GM23338 (cell line): ENCODE results near the gene TPST1. TPM values are rescaled to one million over a fixed set of nuclear protein-coding genes. Genes with fewer than 3 reads are reported as not detected.

Experiments used
- ATAC-seq: fragments of 200-7000 bp; cut with Tn5 transposase; 3 replicates; pipeline ENCODE4 v1.9.1; 2020
- DNase-seq: peaks from one replicate; pipeline ENCODE4 v3.0.0-alpha.2; 2015; ENCODE audit warnings: low spot score
- H2AFZ ChIP-seq: fragments of 200-600 bp; sonication (generic); 2 replicates; pipeline ENCODE4 v1.8.0; 2016; ENCODE audit warnings: antibody characterized with exemption, mild to moderate bottlenecking, moderate library complexity
- H3F3A ChIP-seq: fragments of 200-600 bp; sonication (generic); replicated peaks from 2 replicates; pipeline ENCODE4 v1.8.0; 2017; ENCODE audit warnings: antibody characterized with exemption, mixed run types, low read depth
- H3K27ac ChIP-seq: fragments of 200-600 bp; sonication (generic); 2 replicates; pipeline ENCODE4 v1.6.1; 2016; ENCODE audit warnings: low read depth
- H3K27me3 ChIP-seq: fragments of 200-600 bp; sonication (generic); 2 replicates; pipeline ENCODE4 v1.8.0; 2016; ENCODE audit warnings: mild to moderate bottlenecking, mixed run types, moderate library complexity; ENCODE audit not compliant: insufficient read depth
- H3K36me3 ChIP-seq: fragments of 200-600 bp; sonication (generic); 2 replicates; pipeline ENCODE4 v1.8.0; 2016; ENCODE audit warnings: mild to moderate bottlenecking; ENCODE audit not compliant: insufficient read depth
- H3K4me1 ChIP-seq: fragments of 200-600 bp; sonication (generic); 2 replicates; pipeline ENCODE4 v1.8.0; 2016; ENCODE audit warnings: mild to moderate bottlenecking, moderate library complexity; ENCODE audit not compliant: insufficient read depth
- H3K4me2 ChIP-seq: fragments of 200-600 bp; sonication (generic); 2 replicates; pipeline ENCODE4 v1.7.1; 2017; ENCODE audit warnings: mixed run types
- H3K4me3 ChIP-seq: fragments of 200-600 bp; sonication (generic); 2 replicates; pipeline ENCODE4 v1.6.1; 2016; ENCODE audit warnings: mixed run types
- H3K79me2 ChIP-seq: fragments of 200-600 bp; sonication (generic); replicated peaks from 2 replicates; pipeline ENCODE4 v1.8.0; 2017; ENCODE audit warnings: mild to moderate bottlenecking; ENCODE audit not compliant: insufficient read depth
- H3K9me2 ChIP-seq: fragments of 200-600 bp; sonication (generic); 2 replicates; pipeline ENCODE4 v1.8.0; 2017; ENCODE audit not compliant: insufficient read depth
- H4K20me1 ChIP-seq: fragments of 200-600 bp; sonication (generic); replicated peaks from 2 replicates; pipeline ENCODE4 v1.8.0; 2017; ENCODE audit warnings: mild to moderate bottlenecking; ENCODE audit not compliant: insufficient read depth
- H3K27ac Mint-ChIP-seq: 2 replicates; pipeline ENCODE4 v1.8.0; 2020; ENCODE audit warnings: inconsistent platforms, mild to moderate bottlenecking, moderate library complexity, mixed read lengths
- H3K27me3 Mint-ChIP-seq: 3 replicates; pipeline ENCODE4 v1.8.0; 2022; ENCODE audit warnings: low read depth, mild to moderate bottlenecking, moderate library complexity, mixed read lengths, inconsistent platforms; ENCODE audit not compliant: insufficient read depth, poor library complexity
- H3K36me3 Mint-ChIP-seq: 3 replicates; pipeline ENCODE4 v1.8.0; 2021; ENCODE audit warnings: low read depth, mild to moderate bottlenecking, inconsistent platforms, moderate library complexity, mixed read lengths
- H3K4me1 Mint-ChIP-seq: 3 replicates; pipeline ENCODE4 v1.8.0; 2020; ENCODE audit warnings: mild to moderate bottlenecking, inconsistent platforms, mixed read lengths
- H3K4me3 Mint-ChIP-seq: 3 replicates; pipeline ENCODE4 v1.8.0; 2021; ENCODE audit warnings: moderate library complexity, mild to moderate bottlenecking, inconsistent platforms, mixed read lengths
- H3K9me3 Mint-ChIP-seq: 3 replicates; pipeline ENCODE4 v1.8.0; 2020; ENCODE audit warnings: moderate library complexity, mild to moderate bottlenecking, inconsistent platforms, mixed read lengths
- CREB1 ChIP-seq: fragments of 250-450 bp; sonication (Bioruptor Pico); IDR thresholded peaks from 2 replicates; pipeline ENCODE4 v1.5.0; 2020; ENCODE audit warnings: low read depth, mild to moderate bottlenecking, moderate library complexity
- EZH2 ChIP-seq: fragments of 200-600 bp; sonication (generic); IDR thresholded peaks from one replicate; pipeline ENCODE4 v1.8.0; 2017; ENCODE audit warnings: antibody characterized with exemption, mild to moderate bottlenecking, low read depth; ENCODE audit not compliant: unreplicated experiment
- EZH2phosphoT487 ChIP-seq: fragments of 200-600 bp; sonication (generic); IDR thresholded peaks from one replicate; pipeline ENCODE4 v1.8.1; 2018; ENCODE audit warnings: antibody characterized with exemption; ENCODE audit not compliant: unreplicated experiment
- JUNB ChIP-seq: IDR thresholded peaks from one replicate; pipeline ENCODE4 v1.6.1; 2016; ENCODE audit warnings: antibody characterized with exemption; ENCODE audit not compliant: unreplicated experiment
- NANOG ChIP-seq: IDR thresholded peaks from 2 replicates; pipeline ENCODE4 v1.6.1; 2016; ENCODE audit warnings: antibody characterized with exemption, borderline replicate concordance
- POLR2AphosphoS5 ChIP-seq: IDR thresholded peaks from 2 replicates; pipeline ENCODE4 v1.6.1; 2016; ENCODE audit warnings: antibody characterized with exemption, low read depth
- STAT1 ChIP-seq: IDR thresholded peaks from one replicate; pipeline ENCODE4 v1.6.1; 2016; ENCODE audit warnings: antibody characterized with exemption; ENCODE audit not compliant: unreplicated experiment
- ZNF114 ChIP-seq: fragments of 250-450 bp; sonication (Bioruptor Pico); IDR thresholded peaks from 2 replicates; pipeline ENCODE4 v1.5.0; 2020; ENCODE audit warnings: mild to moderate bottlenecking, moderate library complexity
- ZNF331 ChIP-seq: fragments of 250-450 bp; sonication (Bioruptor Pico); IDR thresholded peaks from 2 replicates; pipeline ENCODE4 v1.5.0; 2020; ENCODE audit warnings: low read depth, mild to moderate bottlenecking, moderate library complexity
- polyA plus RNA-seq: library from polyadenylated mRNA; unstranded; fragments of >200 nt; fragmentation: Nextera tagmentation; extraction: Ambion mirVana; gene quantifications from 2 replicates; pipeline ENCODE4 v1.2.1, GENCODE V29; 2016
- total RNA-seq: library from RNA; depleted of rRNA; stranded (reverse); fragments of >200 nt; shearing (Covaris generic); gene quantifications from 2 replicates; pipeline ENCODE4 v1.2.3, GENCODE V29; 2014
- TF ChIP-seq, protein P1 (sequence below): IDR thresholded peaks from one replicate; pipeline ENCODE4 v1.6.1; 2018; ENCODE audit warnings: antibody characterized with exemption; ENCODE audit not compliant: unreplicated experiment
- TF ChIP-seq, protein P2 (sequence below): IDR thresholded peaks from 2 replicates; pipeline ENCODE4 v1.6.1; 2016; ENCODE audit warnings: antibody characterized with exemption
- TF ChIP-seq, protein P3 (sequence below), 2 experiments: fragments of 200-600 bp in 1 of 2; sonication (generic) in 1 of 2; conservative IDR thresholded peaks; 2 replicates each; pipeline versions ENCODE4 v1.5.1 to v1.6.1; 2016 to 2017; ENCODE audit warnings: antibody characterized with exemption in 2 of 2, low read depth in 2 of 2, mild to moderate bottlenecking in 2 of 2, moderate library complexity in 1 of 2
- TF ChIP-seq, protein P4 (sequence below): fragments of 250-450 bp; sonication (Bioruptor Pico); IDR thresholded peaks from 2 replicates; pipeline ENCODE4 v1.5.0; 2020; ENCODE audit warnings: mild to moderate bottlenecking, moderate library complexity

TPST1 gene
- total and polyA plus RNA-seq, 2 experiments from 2014 or later = 10.7 to 19.2 TPM

DNA sequence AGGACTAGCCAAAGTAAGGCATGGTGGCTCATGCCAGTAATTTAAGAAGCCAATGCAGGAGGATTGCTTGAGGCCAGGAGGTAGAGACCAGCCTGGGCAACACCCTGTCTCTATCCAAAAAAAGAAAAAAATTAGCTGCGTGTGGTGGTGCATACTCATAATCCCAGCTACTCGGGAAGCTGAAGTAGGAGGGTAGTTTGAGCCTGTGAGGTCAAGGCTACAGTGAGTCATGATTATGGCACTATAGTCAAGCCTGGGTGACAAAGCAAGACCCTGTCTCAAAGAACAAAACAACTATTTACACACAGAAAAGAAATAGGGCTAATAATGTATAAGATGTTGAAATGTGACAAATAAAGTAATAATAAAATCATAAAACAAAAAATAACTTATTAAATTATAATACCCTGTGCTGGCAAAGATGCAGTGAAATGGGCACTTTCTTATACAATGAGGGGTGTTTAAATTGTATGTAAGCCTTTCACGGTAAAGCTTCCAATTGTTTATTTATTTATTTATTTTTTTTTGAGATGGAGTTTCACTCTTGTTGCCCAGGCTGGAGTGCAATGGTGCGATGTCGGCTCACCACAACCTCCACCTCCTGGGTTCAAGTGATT is 175.2 kb downstream of the TPST1 start:
- Histone ChIP-seq H3K79me2 (no peaks in the 10 kb centered on the region), H2AFZ (no peak overlapping the region), H3F3A (0 out of 2 replicates have a peak, but pooled peaks cover 3% of the 10 kb centered on the region), H4K20me1 (no peaks in the 10 kb centered on the region), H3K36me3 (no peaks in the 10 kb centered on the region; the same call in 1 of the 2 replicates), H3K27me3 (no peaks in the 10 kb centered on the region), H3K9me2 (no peaks in the 10 kb centered on the region), H3K4me1 (no peaks in the 10 kb centered on the region), H3K27ac (no peak overlapping the region), H3K4me2 (no peak overlapping the region), H3K4me3 (no peak overlapping the region)
- Mint-ChIP-seq H3K4me1 (no peaks in the 10 kb centered on the region; the same call in 2 of the 3 replicates), H3K36me3 (peaks cover 35% of the 10 kb centered on the region), H3K27ac (no peak overlapping the region), H3K4me3 (no peak overlapping the region), H3K27me3 (peaks cover 11% of the 10 kb centered on the region), H3K9me3 (no peaks in the 10 kb centered on the region; the same call in 1 of the 3 replicates)
- no peak for DNase-seq
- TF ChIP-seq POLR2AphosphoS5 = no peak
- no peak for TF ChIP-seq EZH2
- TF ChIP-seq, protein P1, sequence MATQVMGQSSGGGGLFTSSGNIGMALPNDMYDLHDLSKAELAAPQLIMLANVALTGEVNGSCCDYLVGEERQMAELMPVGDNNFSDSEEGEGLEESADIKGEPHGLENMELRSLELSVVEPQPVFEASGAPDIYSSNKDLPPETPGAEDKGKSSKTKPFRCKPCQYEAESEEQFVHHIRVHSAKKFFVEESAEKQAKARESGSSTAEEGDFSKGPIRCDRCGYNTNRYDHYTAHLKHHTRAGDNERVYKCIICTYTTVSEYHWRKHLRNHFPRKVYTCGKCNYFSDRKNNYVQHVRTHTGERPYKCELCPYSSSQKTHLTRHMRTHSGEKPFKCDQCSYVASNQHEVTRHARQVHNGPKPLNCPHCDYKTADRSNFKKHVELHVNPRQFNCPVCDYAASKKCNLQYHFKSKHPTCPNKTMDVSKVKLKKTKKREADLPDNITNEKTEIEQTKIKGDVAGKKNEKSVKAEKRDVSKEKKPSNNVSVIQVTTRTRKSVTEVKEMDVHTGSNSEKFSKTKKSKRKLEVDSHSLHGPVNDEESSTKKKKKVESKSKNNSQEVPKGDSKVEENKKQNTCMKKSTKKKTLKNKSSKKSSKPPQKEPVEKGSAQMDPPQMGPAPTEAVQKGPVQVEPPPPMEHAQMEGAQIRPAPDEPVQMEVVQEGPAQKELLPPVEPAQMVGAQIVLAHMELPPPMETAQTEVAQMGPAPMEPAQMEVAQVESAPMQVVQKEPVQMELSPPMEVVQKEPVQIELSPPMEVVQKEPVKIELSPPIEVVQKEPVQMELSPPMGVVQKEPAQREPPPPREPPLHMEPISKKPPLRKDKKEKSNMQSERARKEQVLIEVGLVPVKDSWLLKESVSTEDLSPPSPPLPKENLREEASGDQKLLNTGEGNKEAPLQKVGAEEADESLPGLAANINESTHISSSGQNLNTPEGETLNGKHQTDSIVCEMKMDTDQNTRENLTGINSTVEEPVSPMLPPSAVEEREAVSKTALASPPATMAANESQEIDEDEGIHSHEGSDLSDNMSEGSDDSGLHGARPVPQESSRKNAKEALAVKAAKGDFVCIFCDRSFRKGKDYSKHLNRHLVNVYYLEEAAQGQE = no peak
- TF ChIP-seq ZNF114 = no peak
- TF ChIP-seq NANOG = no peak
- TF ChIP-seq, protein P2, sequence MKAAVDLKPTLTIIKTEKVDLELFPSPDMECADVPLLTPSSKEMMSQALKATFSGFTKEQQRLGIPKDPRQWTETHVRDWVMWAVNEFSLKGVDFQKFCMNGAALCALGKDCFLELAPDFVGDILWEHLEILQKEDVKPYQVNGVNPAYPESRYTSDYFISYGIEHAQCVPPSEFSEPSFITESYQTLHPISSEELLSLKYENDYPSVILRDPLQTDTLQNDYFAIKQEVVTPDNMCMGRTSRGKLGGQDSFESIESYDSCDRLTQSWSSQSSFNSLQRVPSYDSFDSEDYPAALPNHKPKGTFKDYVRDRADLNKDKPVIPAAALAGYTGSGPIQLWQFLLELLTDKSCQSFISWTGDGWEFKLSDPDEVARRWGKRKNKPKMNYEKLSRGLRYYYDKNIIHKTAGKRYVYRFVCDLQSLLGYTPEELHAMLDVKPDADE = no peak
- no peak for TF ChIP-seq ZNF331
- TF ChIP-seq, protein P3, sequence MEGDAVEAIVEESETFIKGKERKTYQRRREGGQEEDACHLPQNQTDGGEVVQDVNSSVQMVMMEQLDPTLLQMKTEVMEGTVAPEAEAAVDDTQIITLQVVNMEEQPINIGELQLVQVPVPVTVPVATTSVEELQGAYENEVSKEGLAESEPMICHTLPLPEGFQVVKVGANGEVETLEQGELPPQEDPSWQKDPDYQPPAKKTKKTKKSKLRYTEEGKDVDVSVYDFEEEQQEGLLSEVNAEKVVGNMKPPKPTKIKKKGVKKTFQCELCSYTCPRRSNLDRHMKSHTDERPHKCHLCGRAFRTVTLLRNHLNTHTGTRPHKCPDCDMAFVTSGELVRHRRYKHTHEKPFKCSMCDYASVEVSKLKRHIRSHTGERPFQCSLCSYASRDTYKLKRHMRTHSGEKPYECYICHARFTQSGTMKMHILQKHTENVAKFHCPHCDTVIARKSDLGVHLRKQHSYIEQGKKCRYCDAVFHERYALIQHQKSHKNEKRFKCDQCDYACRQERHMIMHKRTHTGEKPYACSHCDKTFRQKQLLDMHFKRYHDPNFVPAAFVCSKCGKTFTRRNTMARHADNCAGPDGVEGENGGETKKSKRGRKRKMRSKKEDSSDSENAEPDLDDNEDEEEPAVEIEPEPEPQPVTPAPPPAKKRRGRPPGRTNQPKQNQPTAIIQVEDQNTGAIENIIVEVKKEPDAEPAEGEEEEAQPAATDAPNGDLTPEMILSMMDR (conservative IDR thresholded peaks at IDR 0.05; ENCODE audit: low read depth in 2 of 2) = no peak
- TF ChIP-seq CREB1 (CRISPR knock-in tag) = no peak
- no peak for TF ChIP-seq STAT1
- TF ChIP-seq, protein P4, sequence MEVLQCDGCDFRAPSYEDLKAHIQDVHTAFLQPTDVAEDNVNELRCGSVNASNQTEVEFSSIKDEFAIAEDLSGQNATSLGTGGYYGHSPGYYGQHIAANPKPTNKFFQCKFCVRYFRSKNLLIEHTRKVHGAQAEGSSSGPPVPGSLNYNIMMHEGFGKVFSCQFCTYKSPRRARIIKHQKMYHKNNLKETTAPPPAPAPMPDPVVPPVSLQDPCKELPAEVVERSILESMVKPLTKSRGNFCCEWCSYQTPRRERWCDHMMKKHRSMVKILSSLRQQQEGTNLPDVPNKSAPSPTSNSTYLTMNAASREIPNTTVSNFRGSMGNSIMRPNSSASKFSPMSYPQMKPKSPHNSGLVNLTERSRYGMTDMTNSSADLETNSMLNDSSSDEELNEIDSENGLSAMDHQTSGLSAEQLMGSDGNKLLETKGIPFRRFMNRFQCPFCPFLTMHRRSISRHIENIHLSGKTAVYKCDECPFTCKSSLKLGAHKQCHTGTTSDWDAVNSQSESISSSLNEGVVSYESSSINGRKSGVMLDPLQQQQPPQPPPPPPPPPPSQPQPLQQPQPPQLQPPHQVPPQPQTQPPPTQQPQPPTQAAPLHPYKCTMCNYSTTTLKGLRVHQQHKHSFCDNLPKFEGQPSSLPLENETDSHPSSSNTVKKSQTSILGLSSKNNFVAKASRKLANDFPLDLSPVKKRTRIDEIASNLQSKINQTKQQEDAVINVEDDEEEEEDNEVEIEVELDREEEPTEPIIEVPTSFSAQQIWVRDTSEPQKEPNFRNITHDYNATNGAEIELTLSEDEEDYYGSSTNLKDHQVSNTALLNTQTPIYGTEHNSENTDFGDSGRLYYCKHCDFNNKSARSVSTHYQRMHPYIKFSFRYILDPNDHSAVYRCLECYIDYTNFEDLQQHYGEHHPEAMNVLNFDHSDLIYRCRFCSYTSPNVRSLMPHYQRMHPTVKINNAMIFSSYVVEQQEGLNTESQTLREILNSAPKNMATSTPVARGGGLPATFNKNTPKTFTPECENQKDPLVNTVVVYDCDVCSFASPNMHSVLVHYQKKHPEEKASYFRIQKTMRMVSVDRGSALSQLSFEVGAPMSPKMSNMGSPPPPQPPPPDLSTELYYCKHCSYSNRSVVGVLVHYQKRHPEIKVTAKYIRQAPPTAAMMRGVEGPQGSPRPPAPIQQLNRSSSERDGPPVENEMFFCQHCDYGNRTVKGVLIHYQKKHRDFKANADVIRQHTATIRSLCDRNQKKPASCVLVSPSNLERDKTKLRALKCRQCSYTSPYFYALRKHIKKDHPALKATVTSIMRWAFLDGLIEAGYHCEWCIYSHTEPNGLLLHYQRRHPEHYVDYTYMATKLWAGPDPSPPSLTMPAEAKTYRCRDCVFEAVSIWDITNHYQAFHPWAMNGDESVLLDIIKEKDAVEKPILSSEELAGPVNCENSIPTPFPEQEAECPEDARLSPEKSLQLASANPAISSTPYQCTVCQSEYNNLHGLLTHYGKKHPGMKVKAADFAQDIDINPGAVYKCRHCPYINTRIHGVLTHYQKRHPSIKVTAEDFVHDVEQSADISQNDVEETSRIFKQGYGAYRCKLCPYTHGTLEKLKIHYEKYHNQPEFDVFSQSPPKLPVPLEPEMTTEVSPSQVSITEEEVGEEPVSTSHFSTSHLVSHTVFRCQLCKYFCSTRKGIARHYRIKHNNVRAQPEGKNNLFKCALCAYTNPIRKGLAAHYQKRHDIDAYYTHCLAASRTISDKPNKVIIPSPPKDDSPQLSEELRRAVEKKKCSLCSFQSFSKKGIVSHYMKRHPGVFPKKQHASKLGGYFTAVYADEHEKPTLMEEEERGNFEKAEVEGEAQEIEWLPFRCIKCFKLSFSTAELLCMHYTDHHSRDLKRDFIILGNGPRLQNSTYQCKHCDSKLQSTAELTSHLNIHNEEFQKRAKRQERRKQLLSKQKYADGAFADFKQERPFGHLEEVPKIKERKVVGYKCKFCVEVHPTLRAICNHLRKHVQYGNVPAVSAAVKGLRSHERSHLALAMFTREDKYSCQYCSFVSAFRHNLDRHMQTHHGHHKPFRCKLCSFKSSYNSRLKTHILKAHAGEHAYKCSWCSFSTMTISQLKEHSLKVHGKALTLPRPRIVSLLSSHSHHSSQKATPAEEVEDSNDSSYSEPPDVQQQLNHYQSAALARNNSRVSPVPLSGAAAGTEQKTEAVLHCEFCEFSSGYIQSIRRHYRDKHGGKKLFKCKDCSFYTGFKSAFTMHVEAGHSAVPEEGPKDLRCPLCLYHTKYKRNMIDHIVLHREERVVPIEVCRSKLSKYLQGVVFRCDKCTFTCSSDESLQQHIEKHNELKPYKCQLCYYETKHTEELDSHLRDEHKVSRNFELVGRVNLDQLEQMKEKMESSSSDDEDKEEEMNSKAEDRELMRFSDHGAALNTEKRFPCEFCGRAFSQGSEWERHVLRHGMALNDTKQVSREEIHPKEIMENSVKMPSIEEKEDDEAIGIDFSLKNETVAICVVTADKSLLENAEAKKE = no peak
- no peak for TF ChIP-seq JUNB
- TF ChIP-seq EZH2phosphoT487 = no peak
- ATAC-seq = no peak
